GM21367 (cell line): ENCODE measurements around the gene MFSD6.
A peak's percentile ranks its signal among the peaks of the same experiment; 100 is the strongest.
"Not testable (repeated sequence)": the region's sequence is repeated elsewhere in the genome, so short reads cannot be mapped to it uniquely, and the experiment has no call there.

ENCODE experiments used
- ATAC-seq: cut with Tn5 transposase; IDR thresholded peaks from one replicate; pipeline ENCODE4 v1.9.1; 2021; ENCODE audit not compliant: unreplicated experiment

The MFSD6 gene

GRCh38 chr2:190407662-190408537 is at the start of gene MFSD6:
MFSD6 (plus strand) TSS chr2:190408355; CDS start chr2:190436030, 27,675 bp downstream.
- peak; percentile 61 for ATAC-seq

- not testable (repeated sequence) for ATAC-seq
These were observed 49.3 kb upstream of the MFSD6 start for GRCh38 chr2:190358655-190359448.

- ATAC-seq: no peak
These were observed 47.6 kb upstream of the MFSD6 start for GRCh38 chr2:190360561-190360960.

GRCh38 chr2:190360965-190361364 is 47.2 kb upstream of the MFSD6 start:
- no peak for ATAC-seq

- ATAC-seq: no peak
These were observed 46.6 kb upstream of the MFSD6 start for GRCh38 chr2:190361572-190361971.

GRCh38 chr2:190362894-190363293 is 45.3 kb upstream of the MFSD6 start:
- no peak for ATAC-seq

GRCh38 chr2:190365499-190366204 is 42.5 kb upstream of the MFSD6 start:
- no peak for ATAC-seq

GRCh38 chr2:190366248-190366753 is 41.9 kb upstream of the MFSD6 start:
- ATAC-seq: no peak

GRCh38 chr2:190367091-190367490 is 41.1 kb upstream of the MFSD6 start:
- no peak for ATAC-seq

- no peak for ATAC-seq
These were observed 38.5 kb upstream of the MFSD6 start for GRCh38 chr2:190369635-190370034.

- ATAC-seq: no peak
These were observed 32.1 kb upstream of the MFSD6 start for GRCh38 chr2:190376083-190376482.

GRCh38 chr2:190376591-190377245 is 31.4 kb upstream of the MFSD6 start:
- no peak for ATAC-seq

- no peak for ATAC-seq
These were observed 29.3 kb upstream of the MFSD6 start for GRCh38 chr2:190378880-190379237.

GRCh38 chr2:190379249-190379964 is 28.7 kb upstream of the MFSD6 start:
- no peak for ATAC-seq

- ATAC-seq: no peak
These were observed 27.2 kb upstream of the MFSD6 start for GRCh38 chr2:190380962-190381412.

- ATAC-seq: peak; percentile 86
These were observed 25.3 kb upstream of the MFSD6 start for GRCh38 chr2:190382851-190383250.

GRCh38 chr2:190387422-190387821 is 20.7 kb upstream of the MFSD6 start:
- no peak for ATAC-seq

- ATAC-seq: no peak
These were observed 11.9 kb upstream of the MFSD6 start for GRCh38 chr2:190396271-190396670.

GRCh38 chr2:190402986-190403603 is 5.1 kb upstream of the MFSD6 start:
- no peak for ATAC-seq

- no peak for ATAC-seq
These were observed 3.7 kb upstream of the MFSD6 start for GRCh38 chr2:190404487-190404886.
